Stimulated activated CD4-positive, alpha-beta T cell treated with anti-CD3 and anti-CD28 coated beads, Interleukin-15, amount 100 ng/mL, for 24 hours (primary cell): ENCODE data around the gene SP140.
"Not testable (repeated sequence)": the region's sequence is repeated elsewhere in the genome, so short reads cannot be mapped to it uniquely, and the experiment has no call there.

Source experiments
- DNase-seq: peaks from one replicate; pipeline ENCODE4 v3.0.0-alpha.2; 2020

Gene SP140

DNA sequence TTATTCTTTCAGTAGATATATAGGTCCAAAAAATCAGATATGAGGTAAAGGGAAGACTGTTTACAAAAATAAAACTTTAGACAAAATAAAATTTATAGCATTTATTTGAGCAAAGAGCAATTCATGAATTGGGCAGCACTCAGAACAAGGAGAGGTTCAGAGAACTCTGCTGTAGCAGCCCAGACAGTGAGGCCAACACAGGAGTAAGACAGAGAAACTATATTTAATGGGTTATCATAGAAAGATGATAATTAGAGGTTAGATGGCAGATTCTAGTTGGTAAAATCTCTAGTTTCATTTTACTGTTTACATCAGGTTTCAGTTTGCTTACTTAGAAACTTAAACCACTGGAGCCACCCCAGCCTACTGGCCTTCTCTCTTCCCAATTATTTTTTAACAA is 71.4 kb downstream of the SP140 start:
- no peak for DNase-seq

DNA sequence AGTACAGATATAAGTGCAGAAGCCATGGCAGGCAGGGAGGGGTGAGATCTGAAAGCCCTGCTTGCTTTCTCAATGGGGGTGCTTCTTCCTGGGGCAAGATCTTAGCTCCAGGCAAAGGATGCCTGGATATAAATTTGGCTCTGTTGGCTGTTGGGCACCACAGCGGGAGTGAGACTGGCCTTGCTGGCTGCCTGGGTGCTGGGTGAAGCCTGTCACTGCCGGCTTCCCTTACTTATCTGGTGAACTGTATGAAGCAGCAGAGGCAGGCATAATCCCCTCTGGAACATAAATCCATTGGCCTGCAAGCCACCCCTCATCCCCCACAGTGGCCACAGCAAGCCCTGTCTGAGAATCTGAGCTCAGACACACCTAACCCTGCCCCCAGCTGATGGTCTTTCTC is 74.1 kb downstream of the SP140 start:
- DNase-seq: no peak

DNA sequence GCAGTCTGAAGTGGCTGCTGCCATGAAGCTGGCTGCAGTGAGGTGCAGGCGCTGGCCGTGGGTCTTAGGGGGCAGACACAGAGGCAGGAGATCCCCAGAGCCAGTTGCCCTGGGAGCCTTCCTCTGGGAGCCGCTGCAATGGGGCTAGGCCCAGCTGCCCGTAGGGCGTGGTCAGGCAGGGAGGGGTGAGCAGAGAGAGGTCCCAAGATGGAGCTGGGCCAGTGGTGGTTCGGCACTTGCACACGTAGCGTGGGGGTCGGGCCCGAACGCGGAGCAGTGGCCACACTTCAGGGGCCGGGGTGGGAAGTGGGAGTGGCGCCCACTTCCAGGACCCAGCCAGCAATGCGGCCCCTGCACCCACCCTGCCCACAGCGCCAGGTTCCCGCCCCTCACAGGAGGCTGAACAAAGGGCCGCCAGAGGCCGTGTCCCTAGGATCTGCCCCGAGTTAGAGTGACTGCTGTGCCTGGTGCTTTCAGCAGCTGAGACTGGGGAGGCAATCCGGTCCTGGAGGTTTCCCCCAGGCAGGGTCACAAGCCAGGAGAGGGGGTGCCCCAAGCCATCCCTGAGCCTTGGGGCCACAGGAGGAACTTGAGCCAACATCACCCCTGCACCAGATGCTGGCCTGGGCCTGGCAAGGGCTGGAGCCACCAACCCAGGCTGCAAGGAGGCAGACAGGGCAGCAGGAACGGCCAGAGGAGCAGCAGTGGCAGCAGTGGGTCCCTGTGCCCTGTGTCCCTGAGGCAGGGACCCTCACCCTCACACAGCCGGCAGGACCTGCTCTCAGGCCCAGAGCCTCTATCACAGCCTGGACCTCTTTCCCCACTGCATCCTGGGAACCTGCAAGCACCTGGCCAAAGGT is 80.1 kb downstream of the SP140 start:
- no peak for DNase-seq

DNA sequence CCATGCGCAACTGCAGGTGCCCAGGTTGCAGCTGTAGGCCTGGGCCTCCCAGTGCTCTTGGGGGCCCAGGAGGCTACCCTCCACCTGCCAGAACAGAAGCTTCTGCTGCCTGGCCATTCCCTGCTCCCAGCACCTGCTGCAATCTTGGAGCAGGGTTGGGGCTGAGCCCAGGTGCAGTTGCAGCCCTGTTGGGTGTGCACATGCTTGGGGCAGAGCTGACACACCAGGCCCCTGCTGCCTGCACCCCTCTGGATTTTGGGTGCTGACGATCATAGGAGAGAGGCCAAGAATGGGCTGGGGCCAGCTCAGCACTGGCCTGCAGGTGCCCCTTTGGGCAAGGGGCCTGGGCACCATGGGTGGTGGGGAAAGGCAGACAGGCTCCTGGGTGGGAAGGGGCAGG is 80.9 kb downstream of the SP140 start:
- DNase-seq: no peak

DNA sequence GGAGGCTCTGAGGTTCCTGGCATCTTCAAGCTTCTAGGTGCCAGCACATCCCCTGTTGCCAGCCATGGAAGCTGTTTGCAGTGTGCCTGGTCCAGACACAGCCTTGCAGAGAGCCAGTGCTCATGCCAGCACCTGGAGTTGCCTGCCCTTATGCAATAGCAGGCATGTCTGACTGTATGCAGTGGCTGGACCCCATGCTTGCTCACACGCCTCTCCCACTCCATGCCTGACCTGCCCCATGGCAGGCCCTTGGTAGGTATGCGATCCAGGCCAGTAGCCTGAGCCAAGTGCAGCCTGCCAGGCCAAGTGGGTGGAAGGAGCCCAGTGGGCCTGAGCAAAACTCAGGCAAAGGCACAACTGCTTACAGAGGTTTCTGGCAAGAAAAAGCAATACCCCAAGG is 81.9 kb downstream of the SP140 start:
- no peak for DNase-seq

DNA sequence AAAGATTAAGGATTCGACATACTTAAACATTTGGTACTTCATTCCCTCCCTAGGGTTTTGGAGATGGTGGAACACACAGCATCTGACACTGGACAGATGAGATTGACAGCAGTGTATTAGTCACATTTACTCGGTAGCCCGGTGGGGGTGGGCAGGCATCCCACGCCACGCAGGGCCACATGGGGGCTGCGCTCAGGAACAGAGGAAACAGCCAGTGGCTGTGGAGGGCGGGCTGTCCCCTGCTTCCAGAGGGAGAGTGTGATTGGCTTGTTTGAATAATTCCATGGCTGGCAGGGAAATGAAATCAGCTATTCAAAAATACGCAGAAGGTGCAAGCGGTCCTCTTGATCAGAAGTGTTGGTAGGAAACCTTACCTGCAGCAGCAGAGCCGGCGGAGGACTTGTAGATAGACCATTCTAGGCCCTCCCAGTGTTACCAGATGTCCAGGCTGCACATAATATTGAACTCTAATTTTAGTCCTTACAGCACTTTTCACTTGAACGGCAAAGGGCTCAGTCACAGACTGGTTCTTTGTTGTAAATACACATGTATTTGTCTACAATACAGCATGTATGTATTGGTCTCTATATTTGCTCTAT is 83.0 kb downstream of the SP140 start:
- no peak for DNase-seq

DNA sequence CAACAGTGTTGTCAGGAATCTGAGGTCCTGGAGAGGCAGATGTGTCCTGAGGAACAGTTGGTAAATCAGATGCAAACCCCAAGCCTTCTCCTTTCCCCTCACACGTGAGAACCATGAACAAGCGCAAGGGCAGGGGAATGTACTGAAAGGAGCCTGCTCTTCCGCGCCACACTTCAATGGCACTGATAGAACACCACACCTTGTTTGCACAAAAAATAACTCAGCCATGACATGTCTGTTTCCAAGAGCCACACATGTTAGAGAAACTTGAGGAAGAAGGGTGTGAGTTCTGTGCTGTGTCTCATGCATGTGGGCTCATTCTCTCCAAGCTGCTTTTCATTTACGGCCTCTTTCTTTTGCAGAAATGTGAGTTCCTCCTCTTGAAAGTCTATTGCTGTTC is 85.3 kb downstream of the SP140 start:
- not testable (repeated sequence) for DNase-seq

DNA sequence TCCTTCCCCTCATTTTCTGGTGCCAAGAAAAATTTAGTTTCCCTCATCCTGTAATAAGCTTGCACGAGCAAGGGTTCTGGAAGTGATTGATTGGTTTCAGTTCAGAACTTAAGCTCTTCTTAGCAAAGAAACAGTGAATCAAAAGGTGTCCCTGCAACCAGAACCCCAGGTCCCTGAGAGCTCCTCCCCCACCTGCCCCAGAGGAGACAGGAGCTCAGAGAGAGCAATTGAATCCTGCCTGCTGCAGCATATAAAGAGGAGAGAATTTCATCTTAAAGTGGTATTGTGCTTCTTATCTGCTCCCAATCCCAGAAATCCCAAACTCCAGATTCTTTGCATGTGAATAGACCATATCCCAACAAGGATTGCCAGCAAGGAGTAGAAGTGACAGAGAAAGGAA is 86.1 kb downstream of the SP140 start:
- DNase-seq: not testable (repeated sequence)

DNA sequence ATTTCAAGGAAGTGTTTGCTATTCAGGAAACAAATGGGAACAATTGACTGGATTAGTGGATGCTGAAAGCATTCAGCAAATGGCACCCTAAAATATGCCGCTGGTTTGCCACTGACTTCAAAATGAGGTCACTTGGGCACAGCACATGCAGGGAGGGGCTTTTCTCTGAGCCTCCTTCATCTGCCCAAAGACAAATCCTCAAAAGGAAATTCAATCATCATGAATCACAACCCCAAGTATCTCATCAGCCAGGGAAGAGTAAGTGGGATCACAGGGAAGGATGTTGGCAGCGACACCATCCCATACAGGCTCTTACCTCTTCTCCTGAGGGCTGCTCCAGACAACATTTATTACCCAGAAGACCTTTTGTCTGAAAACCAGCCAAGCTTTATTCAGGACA is 87.1 kb downstream of the SP140 start:
- no peak for DNase-seq

DNA sequence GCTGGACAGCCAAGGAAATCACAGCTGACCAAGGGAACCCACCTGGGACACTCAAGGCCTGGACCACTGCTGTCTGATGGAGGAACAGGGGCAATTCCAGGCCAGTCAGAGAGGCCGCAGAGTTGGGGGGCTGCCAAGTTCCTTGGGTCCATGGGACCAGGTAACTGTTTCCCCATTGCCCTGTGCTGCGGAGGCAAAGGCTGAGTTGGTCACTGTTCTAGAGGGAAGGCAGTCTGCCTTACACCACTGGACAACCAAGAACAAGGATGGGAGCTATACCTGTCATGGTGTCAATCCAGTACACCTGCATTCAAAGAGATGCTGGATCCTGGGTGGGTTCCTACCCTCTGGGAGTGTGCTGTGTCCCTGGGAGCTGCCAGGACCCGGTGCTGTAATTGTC is 91.8 kb downstream of the SP140 start:
- no peak for DNase-seq

DNA sequence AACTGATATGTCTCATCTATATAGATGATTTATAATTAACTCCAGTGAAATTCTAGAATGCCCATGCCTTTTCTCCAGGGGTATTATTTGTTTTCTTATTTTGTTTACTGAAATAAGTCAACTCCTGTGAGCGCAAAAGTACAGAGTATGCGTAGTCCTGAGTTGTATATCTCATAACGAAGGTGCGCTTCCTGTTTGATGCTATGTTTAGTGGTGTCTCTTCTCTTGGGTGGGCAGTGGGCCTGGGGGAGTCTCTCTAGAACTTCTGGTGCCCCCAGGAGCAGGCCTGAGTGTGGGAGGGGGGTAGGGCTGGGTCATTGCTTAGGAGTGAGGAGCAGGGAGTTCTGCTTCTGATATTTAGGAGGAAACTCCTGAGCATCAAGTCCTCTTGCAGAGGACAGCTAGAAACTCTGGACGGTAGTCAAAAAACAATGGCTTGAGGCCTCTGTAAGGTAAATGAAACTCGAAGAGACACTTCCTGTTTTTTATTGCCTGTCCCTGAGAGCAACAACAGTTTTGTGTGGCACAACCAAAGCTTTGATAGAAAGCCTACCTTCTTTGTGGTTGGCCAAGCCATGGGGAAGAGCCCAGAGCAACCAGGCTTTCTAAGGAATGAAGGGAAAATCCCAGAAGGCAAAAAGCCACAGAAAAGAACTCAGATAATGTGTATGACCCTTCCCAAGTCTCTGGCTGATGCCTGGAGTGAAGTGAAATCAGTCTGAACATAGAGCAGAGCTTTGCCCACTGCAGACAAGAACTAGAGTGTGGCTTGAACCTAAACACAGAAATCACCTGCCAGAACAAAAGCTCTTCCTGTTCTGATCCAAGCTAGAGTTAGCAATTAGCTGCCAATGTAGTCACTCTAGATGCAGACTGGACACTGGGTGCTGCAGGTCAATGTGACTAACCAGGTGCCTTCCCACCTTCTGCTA is 92.9 kb downstream of the SP140 start:
- DNase-seq: no peak

DNA sequence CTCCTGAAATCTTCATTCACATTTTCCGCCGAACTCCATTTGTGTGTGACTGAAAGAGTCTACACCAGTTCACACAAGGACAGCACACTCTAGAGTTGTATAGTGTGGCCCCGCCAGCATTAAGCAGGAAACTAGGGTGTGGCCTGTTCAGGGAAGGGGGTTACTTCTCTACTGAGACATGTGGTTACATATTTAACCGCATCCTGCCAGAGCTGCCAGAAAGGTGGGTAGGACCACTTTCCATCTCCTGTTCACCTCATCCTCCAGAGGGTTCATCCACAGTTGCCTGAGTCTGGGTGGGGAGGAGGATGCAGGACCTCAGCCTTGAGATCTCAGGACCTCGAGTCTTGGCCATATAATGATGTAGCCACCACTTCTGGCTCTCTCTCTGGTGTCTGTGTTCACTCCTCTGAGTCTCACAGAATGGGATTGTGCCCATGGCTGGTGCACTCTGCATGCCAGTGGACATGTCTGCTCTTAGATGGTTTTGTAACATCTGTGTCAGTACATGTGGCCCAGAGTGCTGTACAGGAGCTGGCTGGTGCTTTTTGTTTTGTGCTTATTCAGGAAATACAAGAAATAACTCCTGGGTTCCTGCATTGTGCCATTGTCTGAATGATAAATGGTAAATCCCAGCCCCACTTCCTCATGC is 93.8 kb downstream of the SP140 start:
- DNase-seq: peak; percentile 76

DNA sequence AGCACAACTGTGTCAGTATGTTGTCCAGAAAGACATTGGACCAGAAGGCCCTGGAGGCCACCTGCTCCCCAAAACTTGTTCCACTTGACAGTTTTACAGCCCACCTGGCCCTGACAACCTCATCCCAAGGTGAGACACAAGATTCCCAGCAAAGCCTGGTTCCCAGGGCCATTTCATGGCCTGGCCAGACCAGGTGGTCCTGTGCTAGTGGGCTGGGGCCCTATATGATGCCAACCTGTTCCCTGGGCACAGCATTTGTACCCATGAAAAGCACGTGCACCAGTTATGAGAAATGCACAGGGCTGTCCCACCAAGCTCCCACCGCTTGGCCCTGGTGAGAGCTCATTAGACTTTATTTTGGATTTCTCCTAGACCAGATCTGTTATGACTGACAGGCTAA is 95.5 kb downstream of the SP140 start:
- no peak for DNase-seq

DNA sequence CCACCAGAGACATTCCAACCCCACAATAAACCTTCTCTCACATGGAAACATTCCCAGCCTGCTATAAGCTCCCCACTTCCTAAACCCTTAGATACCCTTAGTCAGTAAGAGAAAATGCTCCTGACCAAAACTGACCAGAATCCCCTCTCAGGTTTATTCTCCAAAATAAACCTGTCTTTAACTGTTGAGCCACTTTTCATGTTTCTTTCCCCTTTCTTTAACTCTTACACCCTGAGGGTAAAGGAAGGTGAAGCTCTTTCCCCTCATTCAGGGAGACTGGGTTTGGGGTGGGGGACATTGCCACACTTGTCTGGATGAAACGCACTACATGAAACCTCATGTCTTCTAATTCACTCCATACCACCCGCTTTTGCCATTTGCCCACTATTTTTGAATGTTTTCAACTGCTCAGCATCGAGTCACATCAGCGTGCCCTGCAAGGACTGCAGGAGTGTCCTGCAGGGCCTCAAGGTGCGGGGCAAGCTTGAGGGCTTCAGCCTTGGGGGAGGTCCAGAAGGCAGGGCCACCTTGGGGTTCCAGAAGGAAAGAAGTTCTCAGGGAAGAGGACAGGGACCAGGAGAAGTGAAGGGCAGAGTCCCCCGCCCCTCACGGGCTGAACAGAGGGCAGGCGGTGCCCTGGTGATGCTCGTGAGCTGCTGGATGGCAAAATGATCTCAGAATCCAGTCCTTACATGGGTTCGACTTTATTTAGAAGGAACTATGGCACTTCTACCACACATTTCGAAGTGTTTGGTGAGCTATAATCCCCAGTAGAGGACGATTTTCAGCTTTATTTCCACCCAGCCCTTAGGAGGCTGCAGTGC is 97.2 kb downstream of the SP140 start:
- no peak for DNase-seq

DNA sequence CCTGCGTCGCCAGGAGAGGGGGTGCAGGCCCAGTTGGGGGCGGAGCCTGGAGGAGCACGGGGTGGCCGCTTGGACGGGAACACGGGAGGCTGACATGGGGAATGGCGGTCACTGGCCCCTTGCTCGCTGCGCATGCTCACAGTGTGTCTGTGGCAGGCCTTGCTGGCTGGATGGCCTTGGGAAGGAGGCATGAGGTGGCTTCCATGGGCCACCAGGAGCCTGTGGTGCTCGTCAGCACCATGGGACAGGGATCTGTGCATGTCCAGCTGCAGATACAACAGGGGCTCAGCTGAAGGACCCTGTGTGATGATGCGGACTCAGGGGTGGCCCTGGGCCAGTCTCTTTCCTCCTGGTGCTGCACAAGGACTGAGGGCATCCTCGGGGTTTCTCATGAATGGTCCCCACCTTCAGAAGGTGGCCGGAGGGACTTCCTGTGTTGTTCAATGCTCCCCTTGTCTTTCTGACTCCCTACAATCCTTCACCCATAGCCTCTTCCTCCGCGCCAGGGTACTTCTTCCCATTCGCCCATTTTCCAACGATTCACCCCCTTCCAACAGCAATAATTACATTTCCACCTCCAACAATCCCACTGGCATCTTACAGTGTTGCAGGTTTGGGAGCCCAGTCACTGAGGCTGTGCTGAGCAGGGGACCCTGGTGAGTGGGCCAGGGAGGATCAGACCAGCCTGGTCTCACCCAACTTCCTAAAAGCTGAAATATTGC is 98.0 kb downstream of the SP140 start:
- peak; percentile 38 for DNase-seq

DNA sequence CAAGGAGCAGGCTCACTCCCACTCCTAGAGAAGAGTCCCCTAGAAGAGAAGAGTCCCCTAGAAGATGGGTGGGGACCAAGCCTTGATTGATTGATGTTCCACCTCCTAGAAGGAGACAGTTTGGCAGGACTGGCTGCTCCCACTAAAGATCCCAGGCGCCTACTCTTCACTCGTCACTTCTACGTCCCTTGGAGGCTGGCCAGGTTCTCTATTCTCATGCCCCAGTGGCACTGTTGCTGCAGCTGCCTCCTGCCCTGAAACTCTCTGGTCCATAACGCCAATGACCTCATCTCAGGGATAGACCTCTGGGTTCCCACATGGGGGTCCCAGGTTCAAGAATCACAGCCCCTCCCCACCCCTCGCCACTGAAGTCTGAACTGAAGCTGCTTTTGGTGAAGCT is 99.0 kb downstream of the SP140 start:
- no peak for DNase-seq

DNA sequence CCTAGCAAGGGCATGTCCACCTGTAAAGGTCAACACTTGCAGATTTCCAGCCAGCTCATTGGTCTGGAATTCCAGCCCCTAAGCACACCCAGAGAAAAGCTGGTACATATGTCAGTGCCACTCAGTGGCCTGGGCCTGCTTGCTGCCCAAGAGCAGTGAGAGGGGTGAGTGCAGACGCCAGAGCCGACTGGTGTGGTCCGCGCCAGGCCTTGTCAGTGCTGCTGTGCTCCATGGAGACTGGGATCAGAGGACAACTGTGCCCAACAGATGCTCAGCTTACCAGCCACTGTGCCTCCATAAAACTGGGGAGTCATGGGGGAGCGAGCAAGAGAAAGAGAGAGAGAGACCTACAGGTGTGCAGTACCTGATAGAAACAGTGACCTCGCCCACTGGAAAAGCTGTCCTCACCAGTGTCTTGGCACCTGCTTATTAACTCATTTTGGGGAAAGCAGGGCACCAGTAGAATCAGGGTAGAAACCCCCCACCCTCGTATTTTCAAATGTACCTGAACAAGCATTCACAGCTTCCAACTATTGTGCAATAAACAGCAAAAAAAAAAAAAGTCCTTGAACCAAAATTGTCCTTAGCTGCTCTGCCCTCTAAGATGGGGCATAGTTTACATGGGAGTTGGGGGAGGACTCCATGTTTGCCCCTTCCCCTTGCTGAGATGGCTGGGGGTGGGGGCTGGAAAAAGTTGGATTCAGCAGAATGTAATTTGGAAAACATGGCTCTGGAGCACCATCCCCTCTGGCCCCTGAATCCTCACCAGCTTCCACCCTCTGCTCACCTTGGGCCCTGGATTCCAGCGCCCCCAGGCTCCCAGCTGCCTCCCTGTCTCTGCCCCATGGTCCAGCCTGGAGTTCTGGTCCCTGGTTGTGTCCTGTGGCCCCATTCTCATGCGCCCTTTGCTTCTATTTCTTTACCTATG is 100.0 kb downstream of the SP140 start:
- no peak for DNase-seq

DNA sequence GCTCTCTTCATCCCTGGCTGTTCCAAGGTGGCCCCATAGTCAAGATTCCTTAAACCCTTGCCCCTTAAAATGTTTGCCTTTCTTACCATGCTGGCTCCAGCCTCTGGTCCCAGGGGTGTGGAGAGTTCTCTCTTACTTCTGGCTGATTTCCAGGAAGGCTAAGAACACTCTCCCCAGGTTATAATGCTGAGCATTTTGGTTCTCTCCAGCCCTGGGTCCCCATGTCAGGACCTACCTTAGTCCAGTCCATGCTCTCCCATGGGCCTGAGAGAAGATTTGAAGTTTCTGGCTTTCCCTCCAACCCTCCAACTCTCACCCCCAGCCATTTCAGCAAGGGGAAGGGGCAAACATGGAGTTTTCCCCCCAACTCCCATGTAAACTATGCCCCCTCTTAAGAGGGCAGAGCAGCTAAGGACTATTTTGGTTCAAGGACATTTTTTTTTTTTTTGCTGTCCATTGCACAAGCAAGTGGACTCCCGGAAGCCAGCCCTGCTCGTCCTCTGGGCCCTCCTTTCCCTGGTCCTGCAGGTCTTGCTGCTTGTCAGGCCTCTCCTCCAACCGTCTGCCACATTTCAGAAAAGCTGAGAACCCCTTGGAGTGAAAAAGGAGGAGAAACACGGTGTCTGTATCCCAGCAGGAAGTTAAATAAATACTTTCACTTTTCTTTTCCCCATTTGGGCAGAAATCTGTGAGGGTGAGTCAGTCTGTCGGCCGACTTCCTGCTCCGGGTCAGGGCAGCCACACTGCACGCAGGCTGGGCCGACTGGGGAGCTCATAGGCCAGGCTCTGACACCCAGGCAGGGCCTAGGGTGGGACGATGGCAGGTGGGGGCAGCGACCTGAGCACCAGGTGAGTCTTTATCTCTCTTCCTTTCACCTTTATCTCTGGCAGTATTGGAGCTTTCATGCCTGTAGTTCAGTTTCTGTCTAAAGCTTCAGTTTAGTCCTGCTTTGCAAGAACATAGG is 101.2 kb downstream of the SP140 start, which contains the start of gene SP140L:
SP140L (plus strand) TSS at position 741 of the 965 bp plus-strand sequence; CDS start at position 818, 77 bp downstream.
- DNase-seq: peak; percentile 85
